GM21447 (cell line): ENCODE results near the gene MIOS.

Experiments
- ATAC-seq: cut with Tn5 transposase; IDR thresholded peaks from one replicate; pipeline ENCODE4 v1.9.1; 2021; ENCODE audit not compliant: unreplicated experiment

MIOS gene

DNA sequence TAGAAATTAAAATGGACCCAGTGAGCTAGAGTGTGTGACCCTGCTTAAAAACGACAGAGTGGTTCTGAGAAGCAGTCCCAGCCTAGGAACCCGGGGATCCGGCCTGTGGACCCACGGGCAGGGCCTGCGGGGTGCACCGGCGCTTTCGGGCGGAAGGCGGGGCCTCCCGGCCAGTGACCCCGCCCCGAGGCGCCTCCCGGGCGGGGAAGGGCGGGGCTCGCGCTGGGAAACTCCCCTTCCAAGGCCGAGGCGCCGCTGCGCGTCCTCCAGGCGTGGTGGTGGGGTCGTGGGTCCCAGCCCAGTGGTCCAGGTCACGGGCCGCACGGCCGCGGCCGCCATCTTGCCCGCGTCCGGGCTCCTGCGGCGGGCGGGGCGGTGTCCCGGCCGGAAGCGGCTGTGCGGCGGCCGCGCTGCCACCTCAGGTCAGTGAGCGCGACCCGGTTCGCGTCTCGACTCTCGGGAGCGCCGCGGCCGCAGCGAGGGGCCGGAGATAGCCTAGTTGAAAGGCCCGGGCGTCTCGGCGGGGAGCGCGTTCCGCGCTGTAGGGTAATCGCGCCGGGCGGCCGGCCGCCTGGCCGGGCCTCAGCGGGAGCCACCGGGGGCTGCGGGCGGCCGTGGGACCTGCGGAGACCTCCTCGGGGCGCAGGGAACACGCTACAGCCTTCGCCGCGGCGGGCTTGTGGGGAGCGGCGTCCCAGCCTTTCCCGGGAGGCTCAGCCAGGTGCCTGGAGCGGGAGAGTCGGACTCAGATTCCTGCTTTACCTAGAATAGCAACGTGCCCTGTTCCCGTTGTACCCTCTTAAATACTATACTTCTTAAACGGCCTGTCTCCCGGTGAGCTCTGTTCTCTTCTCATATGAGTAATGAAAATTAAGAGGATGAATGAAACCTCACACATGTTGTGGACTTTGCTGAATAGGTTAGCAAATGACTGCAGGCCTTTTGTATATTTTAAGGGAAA, at the start of gene MIOS:
MIOS (plus strand) TSS at position 234 of the 961 bp plus-strand sequence. CDS start 5,592 bp downstream, outside the sequence.
- ATAC-seq = peak; percentile 62

DNA sequence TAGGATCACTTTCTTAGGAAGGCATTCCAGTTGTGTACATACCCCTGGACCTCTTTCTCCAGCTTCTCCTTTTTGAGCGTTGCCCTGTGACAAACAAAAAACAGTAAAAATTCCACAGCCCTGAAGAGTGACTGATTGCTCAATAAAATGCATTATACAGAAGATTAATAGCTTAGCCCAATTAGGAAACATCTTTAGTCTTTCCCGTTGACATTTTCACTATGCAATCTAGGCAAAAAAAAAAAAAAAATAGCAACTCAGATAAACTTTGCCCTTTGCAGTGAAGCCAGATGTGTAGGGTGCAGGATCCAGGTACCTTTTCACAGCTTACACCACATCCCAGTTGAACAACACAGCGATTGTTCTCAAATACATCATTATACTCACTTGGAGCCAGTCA, 48.9 kb upstream of the MIOS start:
- no peak for ATAC-seq

DNA sequence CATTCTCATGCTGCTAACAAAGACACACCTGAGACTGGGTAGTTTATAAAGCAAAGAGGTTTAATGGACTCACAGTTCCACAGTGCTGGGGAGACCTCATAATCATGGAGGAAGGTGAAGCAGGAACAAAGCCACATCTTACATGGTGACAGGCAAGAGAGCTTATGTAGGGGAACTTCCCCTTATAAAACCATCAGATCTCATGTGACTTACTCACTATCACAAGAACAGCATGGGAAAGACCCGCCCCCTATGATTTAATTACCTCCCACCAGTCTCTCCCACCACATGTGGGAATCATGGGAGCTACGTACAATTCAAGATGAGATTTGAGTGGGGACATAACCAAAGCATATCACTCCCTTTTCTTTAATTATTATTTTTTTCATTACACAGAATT, 47.6 kb upstream of the MIOS start:
- no peak for ATAC-seq

DNA sequence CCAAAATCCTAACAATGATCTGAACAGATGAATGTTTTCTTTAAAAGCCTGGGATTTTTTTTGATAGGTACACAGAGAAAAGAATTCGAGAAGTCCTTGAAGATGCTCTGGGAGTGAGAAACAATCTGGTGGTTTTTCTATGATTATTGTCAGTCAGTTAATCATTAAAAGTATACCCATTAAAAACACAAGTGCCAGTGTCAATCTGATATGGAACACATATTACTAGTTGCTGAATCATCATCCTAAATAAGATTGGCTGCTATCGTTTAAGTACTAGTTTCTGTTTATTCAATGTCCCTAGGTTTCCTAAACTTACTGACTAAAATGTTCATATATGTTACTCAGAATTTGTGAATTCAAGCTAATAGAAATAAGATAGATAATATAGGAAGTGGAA, 47.2 kb upstream of the MIOS start:
- no peak for ATAC-seq

DNA sequence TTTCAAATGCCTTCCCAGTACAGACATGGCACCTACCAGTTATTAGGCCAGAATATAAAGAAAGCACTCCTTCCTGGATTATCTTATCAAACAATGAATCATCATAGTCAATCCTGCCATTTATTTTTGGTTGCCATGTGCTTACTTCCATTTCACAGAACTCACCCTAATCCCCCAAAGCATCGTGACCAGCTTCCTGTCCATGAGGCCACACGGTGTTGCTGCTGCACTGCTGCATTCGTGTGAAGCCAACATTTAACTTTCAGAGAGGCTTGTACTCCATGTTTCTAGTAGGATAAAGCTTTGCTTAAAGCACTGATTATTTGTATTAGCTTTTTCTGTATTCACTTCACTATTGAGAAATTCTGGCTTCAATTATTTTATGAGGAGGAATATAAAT, 45.4 kb upstream of the MIOS start:
- no peak for ATAC-seq

DNA sequence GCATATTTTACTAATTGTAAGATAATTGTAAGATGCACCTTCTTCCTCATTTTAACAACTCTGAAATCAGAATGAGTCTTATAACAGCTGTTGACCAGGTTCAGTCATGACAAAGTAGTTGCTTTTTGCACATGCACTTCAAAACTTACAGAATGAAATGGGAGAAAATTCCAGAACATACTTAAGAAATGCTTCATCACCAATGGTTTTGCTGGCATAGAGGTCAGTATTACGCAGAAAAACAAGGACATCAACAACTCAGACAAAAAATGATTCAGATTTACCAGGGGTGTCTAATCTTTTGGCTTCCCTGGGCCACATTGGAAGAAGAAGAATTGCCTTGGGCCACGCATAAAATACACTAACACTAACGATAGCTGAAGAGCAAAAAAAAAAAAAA, 44.3 kb upstream of the MIOS start:
- no peak for ATAC-seq

DNA sequence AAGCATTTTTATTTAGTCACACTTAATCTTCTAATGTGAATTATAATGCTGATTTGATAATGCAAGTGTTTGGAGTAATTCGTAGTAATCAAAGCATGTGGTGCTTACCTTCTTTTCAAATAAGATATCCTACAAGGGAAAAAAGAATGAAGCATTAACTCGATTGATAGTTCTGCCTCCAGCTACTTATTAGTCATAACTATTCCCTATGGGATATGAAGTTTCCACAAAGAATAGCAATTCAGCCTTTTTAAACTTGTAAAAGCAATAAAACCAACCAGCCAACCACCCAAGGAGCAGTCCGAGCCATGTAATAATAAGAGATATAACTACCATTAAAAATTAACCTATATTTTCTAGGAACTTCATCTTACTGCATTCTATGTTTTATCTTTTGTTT, 42.6 kb upstream of the MIOS start:
- ATAC-seq = no peak

DNA sequence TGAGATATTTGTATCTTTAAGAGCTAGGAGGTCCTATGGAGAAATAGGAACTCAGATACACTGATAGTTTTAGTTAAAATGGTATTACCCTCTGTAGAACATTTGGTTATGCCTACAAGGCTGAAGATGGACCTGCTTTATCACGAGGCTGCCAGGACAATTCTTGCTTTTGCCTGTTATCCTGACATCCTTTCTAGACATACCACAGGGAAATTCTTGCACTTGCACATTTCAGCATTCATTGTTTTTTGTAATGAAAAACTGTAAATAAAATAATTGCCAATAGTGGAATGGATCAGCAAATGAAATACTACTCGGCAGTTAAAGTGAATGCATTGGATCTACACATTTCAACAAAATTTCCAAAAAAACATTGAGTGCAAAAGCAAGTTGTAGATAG, 40.7 kb upstream of the MIOS start:
- ATAC-seq = no peak

DNA sequence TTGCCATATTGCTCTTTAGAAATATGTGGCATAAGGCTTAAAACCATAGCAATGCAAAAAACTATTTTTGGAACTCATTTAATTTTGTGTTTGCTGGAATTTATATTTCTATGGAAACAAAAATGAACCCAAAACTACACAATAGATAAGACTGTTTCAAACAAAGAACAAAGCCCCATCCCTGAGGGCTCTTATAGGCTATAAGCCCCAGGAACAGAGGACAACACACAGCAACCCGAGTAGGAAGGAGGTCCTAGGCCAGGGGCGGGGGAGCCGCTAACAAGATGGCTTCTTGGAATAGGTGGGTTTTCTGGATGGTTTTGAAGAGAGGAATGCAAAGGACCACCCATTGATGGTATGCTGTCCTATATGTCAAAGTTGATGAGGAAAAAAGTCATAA, 39.6 kb upstream of the MIOS start:
- no peak for ATAC-seq

DNA sequence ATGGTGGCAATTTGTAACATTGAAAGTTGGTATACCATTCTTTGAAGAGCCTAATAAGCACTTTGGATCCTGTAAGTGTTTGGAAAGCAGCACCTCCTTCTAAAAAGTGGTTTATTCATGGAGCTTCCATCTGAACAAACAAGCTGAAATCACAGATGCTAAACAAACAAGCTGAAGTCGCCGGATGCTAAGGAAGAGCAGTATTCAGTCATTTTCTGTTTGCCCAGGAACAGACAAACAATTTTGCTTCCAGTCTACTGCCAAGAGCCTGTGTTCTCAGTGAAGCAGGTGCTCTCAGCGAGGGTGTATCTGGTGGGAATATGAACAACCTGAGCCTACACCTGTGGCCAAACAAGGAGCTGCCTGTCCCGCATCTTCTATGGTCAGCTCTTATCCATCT, 37.4 kb upstream of the MIOS start:
- ATAC-seq = no peak

DNA sequence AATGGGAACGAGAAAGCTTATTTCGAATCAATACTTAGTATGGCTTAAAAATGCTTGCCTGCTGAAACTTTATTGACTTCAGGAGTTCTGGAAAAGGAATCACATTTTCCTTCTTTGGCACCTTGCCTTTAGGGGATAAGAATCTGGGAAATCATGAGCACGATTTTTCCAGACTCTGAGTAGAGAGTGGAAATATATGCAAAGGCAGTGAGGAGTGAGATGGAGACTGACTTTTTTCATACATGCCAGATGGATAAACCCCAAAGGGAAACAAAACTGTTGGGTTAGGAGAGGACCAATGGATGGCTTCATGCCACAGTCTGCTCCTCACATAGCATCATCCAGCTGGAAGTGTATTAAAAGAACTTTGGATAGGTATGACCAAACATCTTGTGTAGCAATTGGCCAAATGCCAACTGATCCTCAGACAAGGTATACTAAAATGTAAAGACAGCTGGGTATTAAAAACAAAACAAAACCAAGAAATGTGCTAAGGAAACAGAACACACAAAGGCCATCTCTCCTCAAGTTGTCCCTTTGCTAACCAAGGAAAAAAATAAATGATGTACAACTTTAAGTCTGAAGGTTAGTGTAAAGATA, 32.8 kb upstream of the MIOS start:
- ATAC-seq = no peak

DNA sequence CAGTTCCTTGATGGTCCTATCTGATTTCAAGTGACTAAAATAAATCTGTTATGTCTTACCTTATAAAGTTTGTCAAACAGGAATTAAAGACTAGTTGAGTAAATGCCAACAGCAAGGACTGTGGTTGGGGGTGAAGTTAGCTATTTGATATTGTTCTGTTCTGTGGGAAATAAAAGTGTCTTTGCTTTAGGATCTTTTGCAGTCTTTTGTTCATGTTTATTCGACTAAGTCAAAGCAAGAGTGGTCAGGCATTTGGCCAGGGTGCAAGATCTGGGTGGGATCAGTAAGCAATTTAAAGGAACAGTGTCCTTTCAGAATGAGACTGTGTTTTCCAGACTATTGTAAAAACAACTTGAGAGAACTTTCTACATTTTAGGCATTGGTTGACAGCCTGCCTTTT, 31.0 kb upstream of the MIOS start, which contains the start of gene COL28A1:
COL28A1 (minus strand) TSS at position 183 of the 400 bp plus-strand sequence. CDS start 2,998 bp downstream, outside the sequence.
- ATAC-seq = no peak

DNA sequence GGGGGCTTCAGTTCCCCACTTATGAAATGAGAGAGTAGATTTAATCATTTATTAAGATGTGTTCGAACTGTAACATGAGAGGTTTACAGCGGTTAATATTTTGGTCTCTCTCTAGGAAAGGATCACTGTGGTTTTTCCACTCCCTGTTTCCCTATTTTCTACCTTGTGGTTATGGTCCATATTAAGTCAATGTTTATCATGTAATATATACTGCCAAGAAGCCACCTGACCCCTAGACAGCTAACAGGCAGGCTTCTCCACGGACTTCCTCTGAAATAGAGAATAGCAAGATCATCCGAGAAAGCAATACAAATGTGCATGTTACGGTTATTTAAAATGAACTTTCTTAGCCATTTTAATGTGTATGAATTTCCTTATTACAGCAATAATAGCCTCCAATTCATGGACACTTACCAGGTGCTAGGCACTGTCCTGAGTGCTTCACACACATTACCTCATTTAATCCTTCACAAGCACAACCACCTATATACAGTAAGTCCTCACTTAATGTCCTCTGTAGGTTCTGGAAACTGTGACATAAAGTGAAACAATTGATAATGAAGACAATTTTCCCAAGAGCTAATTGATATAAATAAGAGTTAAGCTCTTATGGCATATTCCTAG, 30.2 kb upstream of the MIOS start:
- no peak for ATAC-seq

DNA sequence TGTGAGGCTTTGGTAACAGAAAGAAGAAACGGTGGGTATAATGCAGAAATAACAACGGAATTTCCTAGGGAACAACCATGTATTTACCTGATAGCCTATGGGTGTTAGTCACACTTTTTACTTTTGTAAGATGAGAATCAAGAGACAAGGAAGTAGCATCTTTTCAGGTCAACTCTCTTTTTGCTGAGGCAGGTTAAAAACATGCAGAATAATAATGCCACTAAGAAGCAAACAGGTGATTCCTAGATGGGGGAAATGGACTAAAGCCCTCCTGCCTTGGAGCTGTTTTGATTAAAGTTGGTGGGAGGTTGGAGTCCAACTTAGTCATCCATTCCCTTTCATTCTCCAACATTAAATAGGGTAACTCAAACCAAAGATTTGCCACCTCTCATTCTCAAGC, 29.0 kb upstream of the MIOS start:
- ATAC-seq = no peak

DNA sequence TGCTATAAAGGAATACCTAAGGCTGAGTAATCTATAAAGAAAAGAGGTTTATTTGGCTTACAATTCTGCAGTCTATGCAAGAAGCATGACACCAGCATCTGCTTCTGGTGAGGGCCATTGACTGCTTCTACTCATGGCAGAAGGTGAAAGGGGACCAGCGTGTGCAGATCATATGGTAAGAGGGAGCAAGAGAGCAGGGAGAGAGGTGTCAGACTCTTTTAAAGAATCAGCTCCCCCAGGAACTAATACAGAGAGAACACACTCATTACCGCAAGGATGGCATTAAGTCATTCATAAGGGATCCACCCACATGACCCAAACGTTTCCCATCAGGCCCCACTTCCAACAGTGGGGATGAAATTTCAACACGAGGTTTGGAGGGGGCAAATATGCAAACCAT, 27.5 kb upstream of the MIOS start:
- no peak for ATAC-seq

DNA sequence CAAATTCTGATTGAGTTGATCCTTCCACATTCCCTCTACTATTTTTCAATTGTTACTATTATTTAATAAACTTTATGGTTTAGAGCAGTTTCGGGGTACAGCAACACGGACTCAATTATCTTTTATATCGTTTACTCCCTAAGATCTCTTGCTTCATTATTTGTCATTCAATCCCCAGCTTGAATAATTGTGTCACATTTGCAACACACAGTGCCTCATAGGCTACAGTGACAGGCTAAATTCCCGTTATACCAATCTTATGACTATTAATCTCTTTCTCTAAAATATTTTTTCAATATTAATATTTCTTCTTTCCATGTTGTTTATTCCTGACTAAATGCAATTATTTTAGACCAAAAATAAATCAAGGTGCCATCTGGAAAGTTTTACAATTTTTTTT, 27.0 kb upstream of the MIOS start:
- no peak for ATAC-seq

DNA sequence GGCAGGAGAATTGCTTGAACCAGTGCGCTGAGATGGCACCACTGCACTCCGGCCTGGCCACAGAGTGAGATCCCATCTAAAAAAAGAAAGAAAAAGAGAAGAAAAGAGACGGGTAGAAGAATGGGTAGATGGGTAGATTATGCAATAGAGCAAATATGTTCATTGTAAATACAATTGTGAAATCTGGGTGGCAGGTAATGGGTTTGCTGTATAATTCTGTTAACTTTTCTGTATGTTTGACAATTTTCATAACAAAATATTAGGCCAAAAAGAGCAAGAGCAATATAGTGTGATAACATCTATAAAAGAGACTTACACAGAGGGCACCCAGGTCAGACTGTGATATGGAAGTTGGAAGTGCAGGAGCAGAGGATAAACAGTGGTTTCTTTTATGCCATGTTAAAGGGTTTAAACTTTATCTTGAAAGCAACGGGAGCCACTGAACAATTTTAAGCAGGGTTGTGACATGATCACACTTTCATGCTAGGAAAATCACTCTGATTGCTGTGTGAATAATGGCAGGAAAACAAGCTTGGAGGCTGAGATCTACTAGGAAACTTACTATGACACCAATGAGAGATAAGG, 24.3 kb upstream of the MIOS start:
- no peak for ATAC-seq

DNA sequence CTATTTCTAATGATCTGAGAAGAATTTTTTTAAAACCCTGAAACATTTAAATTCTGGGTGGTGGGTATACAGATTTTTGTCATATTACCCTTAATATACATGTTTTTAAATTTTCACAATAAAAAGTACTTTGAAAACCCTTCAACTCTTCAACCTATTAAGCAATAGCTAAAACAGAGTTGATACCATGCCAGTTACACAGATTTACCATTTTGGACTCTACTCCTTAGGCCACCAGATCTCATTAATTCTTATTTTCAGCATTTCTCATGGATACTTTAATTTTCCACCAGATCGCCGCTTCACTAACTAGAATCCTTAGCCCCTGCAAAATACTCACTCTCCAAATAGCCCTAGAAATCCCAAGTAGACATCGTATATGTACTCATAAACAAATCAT, 18.3 kb upstream of the MIOS start:
- ATAC-seq = no peak

DNA sequence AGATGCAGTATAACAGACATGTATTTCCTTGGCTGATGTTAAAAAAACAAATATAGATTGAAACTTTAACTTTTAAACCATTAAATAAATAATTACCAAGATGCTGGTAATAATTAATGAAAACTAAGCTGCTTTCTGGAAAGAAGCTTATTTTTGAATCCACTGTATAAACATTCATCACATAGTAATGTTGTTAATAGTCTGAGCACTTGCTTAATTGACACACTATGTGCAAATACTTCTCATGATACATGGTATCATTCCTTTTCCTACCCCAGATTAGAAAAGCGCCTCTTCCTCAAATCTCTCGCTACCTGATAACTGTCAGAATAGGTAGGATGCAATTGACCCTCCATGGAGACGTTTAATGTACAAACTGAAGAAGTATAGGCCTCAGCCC, 16.0 kb upstream of the MIOS start:
- ATAC-seq = no peak

DNA sequence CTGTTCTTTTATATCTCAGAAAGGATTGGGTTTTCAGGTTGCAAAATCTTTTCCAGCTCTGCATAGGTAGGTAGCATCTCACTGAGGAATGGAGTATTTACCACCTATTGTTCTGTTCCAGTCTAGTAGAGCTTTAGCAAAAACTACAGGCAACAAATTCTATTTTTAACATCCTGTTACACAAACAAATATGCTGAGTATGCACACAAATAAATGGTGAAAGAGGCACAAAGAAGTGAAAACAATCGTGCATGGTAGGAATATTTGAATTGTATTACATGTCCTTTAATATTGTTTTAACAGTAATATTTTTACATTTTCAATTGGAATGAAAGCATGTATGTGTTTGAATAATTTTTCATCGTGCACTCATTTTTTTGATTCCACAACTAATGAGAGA, 14.5 kb upstream of the MIOS start:
- ATAC-seq = no peak

DNA sequence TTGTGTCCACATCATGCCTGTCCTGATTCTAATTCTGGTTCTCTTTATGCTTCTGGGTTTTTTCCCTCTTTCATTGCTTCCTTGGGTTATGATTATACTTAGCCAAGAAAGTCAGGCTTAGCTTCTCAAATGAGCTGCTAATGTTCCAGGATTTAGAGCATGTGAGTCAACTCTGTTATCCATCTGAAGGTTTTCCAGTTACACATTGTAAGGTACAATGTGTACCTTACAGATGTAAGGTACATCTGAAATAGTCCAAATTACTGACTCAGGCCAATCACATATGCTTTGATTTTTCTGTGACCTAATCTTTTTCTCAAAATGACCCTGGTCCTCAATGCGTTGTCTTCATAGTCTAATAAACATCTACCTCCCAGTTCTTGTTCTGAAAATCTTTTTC, 13.3 kb upstream of the MIOS start:
- no peak for ATAC-seq

DNA sequence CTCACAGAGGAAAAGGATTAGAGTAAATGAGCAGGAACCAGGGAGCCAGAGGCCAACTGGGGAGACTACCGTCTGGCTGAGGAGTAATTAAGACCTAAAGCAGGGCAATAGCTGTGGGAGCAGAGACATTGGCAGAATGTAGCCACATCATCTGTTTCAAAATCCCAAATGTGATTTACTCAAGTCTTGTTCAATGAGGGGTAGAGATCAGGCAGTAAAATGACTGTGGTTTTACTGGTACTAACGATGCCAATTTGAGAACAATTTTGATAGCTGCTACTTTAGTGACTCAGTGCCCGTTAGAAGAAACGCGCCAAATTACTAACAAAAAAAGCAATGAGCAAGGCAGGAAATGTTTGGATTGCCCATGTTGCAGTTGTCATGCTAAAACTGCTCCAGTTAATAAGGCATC, 12.7 kb upstream of the MIOS start:
- no peak for ATAC-seq
